Nephron progenitor cell (in vitro differentiated cells): ENCODE results near the gene ZBTB43.

ENCODE experiments used
- DNase-seq: peaks from one replicate; pipeline ENCODE4 v3.0.0; 2021
- H3K27ac Mint-ChIP-seq: 2 replicates; pipeline ENCODE4 v1.8.0; 2021; ENCODE audit warnings: mild to moderate bottlenecking, moderate library complexity, mixed read lengths
- H3K27me3 Mint-ChIP-seq: 2 replicates; pipeline ENCODE4 v1.8.0; 2021; ENCODE audit warnings: mild to moderate bottlenecking, low read depth, mixed read lengths; ENCODE audit not compliant: poor library complexity
- H3K36me3 Mint-ChIP-seq: 2 replicates; pipeline ENCODE4 v1.8.0; 2021; ENCODE audit warnings: low read depth, mixed read lengths
- H3K4me1 Mint-ChIP-seq: 2 replicates; pipeline ENCODE4 v1.8.0; 2021; ENCODE audit warnings: mixed read lengths
- H3K4me3 Mint-ChIP-seq: 2 replicates; pipeline ENCODE4 v1.8.0; 2021; ENCODE audit warnings: mild to moderate bottlenecking, moderate library complexity, mixed read lengths
- H3K9me3 Mint-ChIP-seq: 2 replicates; pipeline ENCODE4 v1.8.0; 2021; ENCODE audit warnings: mild to moderate bottlenecking, moderate library complexity, mixed read lengths
- TF ChIP-seq, protein P1 (sequence below): fragments of 200-600 bp; sonication (generic); IDR thresholded peaks from 2 replicates; pipeline ENCODE4 v1.5.0; 2021; ENCODE audit warnings: antibody characterized with exemption

Gene ZBTB43

DNA sequence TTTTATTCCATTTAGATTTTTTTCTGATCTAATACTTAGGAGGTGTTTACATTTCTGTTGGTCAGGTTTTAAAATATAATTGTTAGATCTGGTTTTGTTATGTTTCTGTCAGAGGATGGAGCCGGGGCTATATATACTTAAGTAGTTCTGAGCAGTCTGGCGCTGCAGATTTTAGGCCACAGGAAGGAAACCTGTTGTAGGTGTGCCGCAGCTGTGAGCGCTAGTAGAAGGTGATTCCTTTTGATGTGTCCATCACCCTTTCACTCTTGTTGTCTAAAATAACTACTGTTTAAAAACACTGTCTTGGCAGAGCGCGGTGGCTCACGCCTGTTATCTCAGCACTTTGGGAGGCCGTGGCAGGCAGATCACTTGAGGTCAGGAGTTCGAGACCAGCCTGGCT is 72.6 kb downstream of the ZBTB43 start:
- Mint-ChIP-seq H3K4me1 (peaks cover 2% of the 10 kb centered on the region), H3K9me3 (peaks cover 3% of the 10 kb centered on the region), H3K36me3 (peaks cover 52% of the 10 kb centered on the region), H3K27ac (peak overlapping the region; percentile 33), H3K4me3 (no peak overlapping the region), H3K27me3 (no peaks in the 10 kb centered on the region)
- TF ChIP-seq, protein P1, sequence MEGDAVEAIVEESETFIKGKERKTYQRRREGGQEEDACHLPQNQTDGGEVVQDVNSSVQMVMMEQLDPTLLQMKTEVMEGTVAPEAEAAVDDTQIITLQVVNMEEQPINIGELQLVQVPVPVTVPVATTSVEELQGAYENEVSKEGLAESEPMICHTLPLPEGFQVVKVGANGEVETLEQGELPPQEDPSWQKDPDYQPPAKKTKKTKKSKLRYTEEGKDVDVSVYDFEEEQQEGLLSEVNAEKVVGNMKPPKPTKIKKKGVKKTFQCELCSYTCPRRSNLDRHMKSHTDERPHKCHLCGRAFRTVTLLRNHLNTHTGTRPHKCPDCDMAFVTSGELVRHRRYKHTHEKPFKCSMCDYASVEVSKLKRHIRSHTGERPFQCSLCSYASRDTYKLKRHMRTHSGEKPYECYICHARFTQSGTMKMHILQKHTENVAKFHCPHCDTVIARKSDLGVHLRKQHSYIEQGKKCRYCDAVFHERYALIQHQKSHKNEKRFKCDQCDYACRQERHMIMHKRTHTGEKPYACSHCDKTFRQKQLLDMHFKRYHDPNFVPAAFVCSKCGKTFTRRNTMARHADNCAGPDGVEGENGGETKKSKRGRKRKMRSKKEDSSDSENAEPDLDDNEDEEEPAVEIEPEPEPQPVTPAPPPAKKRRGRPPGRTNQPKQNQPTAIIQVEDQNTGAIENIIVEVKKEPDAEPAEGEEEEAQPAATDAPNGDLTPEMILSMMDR, result no peak
- no peak for DNase-seq

DNA sequence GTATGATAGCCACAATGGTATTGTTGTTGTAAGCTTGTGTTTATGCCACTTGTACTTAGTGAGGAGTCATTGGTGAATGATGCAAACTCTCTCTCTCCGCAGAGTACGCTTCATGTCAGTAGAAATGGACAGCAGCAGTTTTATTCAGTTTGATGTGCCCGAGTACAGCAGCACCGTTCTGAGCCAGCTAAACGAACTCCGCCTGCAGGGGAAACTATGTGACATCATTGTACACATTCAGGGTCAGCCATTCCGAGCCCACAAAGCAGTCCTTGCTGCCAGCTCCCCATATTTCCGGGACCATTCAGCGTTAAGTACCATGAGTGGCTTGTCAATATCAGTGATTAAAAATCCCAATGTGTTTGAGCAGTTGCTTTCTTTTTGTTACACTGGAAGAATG is 74.4 kb downstream of the ZBTB43 start:
- Mint-ChIP-seq H3K9me3 (peaks cover 3% of the 10 kb centered on the region), H3K27ac (no peak overlapping the region), H3K4me3 (no peak overlapping the region), H3K4me1 (peaks cover 10% of the 10 kb centered on the region), H3K36me3 (peaks cover 45% of the 10 kb centered on the region), H3K27me3 (no peaks in the 10 kb centered on the region)
- TF ChIP-seq, protein P1, result no peak
- no peak for DNase-seq

DNA sequence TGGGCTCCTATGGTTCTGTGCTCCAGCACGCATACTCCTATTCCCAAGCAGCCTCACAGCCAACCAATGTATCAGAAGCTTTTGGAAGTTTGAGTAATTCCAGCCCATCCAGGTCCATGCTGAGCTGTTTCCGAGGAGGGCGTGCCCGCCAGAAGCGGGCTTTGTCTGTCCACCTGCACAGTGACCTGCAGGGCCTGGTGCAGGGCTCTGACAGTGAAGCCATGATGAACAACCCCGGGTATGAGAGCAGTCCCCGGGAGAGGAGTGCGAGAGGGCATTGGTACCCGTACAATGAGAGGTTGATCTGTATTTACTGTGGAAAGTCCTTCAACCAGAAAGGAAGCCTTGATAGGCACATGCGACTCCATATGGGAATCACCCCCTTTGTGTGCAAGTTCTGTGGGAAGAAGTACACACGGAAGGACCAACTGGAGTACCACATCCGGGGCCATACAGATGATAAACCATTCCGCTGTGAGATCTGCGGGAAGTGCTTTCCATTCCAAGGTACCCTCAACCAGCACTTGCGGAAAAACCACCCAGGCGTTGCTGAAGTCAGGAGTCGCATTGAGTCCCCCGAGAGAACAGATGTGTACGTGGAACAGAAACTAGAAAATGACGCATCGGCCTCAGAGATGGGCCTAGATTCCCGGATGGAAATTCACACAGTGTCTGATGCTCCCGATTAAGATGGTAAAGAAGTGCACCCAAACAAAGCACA is 75.5 kb downstream of the ZBTB43 start:
- H3K27ac Mint-ChIP-seq, result no peak overlapping the region
- TF ChIP-seq, protein P1, result no peak
- peaks cover 19% of the 10 kb centered on the region for H3K4me1 Mint-ChIP-seq
- DNase-seq, result no peak
- peaks cover 37% of the 10 kb centered on the region for H3K36me3 Mint-ChIP-seq
- no peaks in the 10 kb centered on the region for H3K27me3 Mint-ChIP-seq
- peaks cover 3% of the 10 kb centered on the region for H3K9me3 Mint-ChIP-seq
- H3K4me3 Mint-ChIP-seq, result no peak overlapping the region

DNA sequence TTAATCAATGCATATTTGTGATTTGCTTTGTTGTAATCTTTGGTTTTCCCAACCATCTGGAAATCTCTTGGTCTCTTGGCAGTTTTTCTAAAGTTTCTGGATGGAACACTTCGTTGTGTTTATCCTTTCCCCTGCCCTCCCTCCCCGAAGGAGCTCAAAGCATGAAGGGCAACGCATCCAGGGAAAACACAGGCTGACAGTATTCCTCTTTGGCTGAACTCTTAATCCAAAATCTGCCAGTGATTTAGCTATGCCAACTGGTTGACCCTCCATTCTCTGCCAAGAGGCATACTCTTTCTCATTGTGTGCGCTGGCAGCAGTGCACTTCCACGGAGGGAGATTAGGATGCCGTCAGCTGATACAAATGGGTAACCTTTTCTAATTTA is 76.1 kb downstream of the ZBTB43 start:
- no peak for DNase-seq
- H3K4me1 Mint-ChIP-seq, result peaks cover 24% of the 10 kb centered on the region
- no peak overlapping the region for H3K27ac Mint-ChIP-seq
- H3K9me3 Mint-ChIP-seq, result peaks cover 3% of the 10 kb centered on the region
- no peak overlapping the region for H3K4me3 Mint-ChIP-seq
- TF ChIP-seq, protein P1, result no peak
- no peaks in the 10 kb centered on the region for H3K27me3 Mint-ChIP-seq
- H3K36me3 Mint-ChIP-seq, result peaks cover 34% of the 10 kb centered on the region

DNA sequence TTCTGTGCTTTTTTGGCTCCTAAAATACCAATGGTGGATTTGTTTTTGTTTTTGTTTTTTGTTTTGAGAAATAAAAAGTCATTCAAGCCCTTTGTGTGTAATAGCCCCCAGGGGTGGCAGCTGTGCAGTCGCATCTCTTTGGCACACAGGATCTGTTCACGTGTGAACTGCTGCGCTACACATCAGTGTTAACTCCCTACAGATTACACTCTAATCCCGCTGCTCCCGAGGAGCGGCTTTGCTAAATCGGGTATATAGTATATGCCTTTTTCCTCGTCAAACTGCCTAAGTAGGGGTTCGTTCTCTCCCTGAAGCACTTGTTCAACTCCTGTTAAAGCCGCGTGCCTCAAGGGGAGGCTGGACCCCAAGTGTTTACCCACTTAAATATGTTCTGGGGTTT is 77.9 kb downstream of the ZBTB43 start:
- Mint-ChIP-seq H3K36me3 (peaks cover 28% of the 10 kb centered on the region), H3K9me3 (no peaks in the 10 kb centered on the region), H3K4me3 (no peak overlapping the region), H3K4me1 (peaks cover 37% of the 10 kb centered on the region), H3K27ac (no peak overlapping the region), H3K27me3 (no peaks in the 10 kb centered on the region)
- DNase-seq, result no peak
- TF ChIP-seq, protein P1, result no peak

DNA sequence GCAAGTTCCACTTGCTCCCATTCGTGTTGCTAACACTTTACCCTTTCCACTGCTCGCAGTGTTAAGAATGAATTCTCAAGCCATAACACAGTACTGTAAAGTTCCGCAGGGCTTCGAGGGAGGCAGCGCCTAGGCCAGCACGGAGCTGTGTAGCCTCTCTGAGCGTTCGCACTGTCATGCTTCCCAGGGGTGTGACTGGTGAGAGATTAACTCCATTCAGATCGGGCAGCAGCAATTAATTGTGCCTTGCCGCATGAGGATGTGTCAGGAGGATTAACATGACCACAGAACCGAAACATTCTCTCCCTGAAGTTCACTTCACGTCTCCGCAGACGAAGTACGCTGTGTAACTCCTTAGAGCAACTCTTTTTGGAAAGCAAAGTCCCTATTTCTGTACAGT is 78.8 kb downstream of the ZBTB43 start:
- TF ChIP-seq, protein P1, result no peak
- H3K9me3 Mint-ChIP-seq, result no peaks in the 10 kb centered on the region
- H3K4me3 Mint-ChIP-seq, result no peak overlapping the region
- no peak overlapping the region for H3K27ac Mint-ChIP-seq
- DNase-seq, result no peak
- no peaks in the 10 kb centered on the region for H3K27me3 Mint-ChIP-seq
- H3K4me1 Mint-ChIP-seq, result peaks cover 37% of the 10 kb centered on the region
- H3K36me3 Mint-ChIP-seq, result peaks cover 28% of the 10 kb centered on the region
